ENCODE data around the gene CAMK2B. TPM values are rescaled to one million over a fixed set of nuclear protein-coding genes. Genes with fewer than 3 reads are reported as not detected.

CAMK2B gene
- total and polyA plus RNA-seq, 2 of the 13 experiments (the other 11 are each of a cell fraction or from before 2014, with no cell fraction given): 0.27 to 0.48 TPM

- POLR2A ChIA-PET: no interaction called here
- no peak for DNase-seq (ENCODE audit: low spot score)
- Histone ChIP-seq H3K4me3 (replicated peaks in 1 of 3; ENCODE audit: insufficient read depth in 1 of 3, low read depth in 2 of 3, low read length in 3 of 3) (no peak overlapping the region), H3K9me3 (ENCODE audit: low read length) (no peaks in the 10 kb centered on the region), H4K20me1 (ENCODE audit: insufficient read depth, low read length) (no peaks in the 10 kb centered on the region), H2AFZ (ENCODE audit: low read length) (no peak overlapping the region), H3K4me1 (ENCODE audit: insufficient read depth, low read length) (peaks cover 20% of the 10 kb centered on the region), H3K36me3 (replicated peaks in 1 of 2; ENCODE audit: control insufficient read depth in 1 of 2, insufficient read depth in 2 of 2, low read length in 2 of 2) (peaks cover 9 to 35% of the 10 kb centered on the region in 2 experiments), H3K4me2 (ENCODE audit: low read depth, low read length) (no peak overlapping the region), H3K27me3 (ENCODE audit: control insufficient read depth in 1 of 2, insufficient read depth in 2 of 2, low read length in 2 of 2) (peaks cover 1 to 3% of the 10 kb centered on the region in 2 experiments; a peak in 1 of 5 replicates), H3K9ac (ENCODE audit: insufficient read depth, low read depth, low read length) (no peak overlapping the region), H3K27ac (ENCODE audit: extremely low read length, insufficient read depth, low read length) (no peak overlapping the region), H3K79me2 (ENCODE audit: insufficient read depth, low read length) (no peaks in the 10 kb centered on the region)
- 88% methylated on average over 9 of the region's 9 CpGs for WGBS (ENCODE audit: low lambda C conversion rate)
- in situ Hi-C loops (cut with HindIII; ENCODE audit: extremely low pct_ligation_motif_present, low pct_unique_long_range_greater_than_20kb) (no loop called here), intact Hi-C loops (cut with micrococcal nuclease; ENCODE audit: unreplicated experiment) (no loop called here)
- BruUV-seq (replicated peaks): no TSS peak
- CTCF ChIA-PET (ENCODE audit: low intra/inter-chr PET ratio, low total read pairs): no interaction called here
- TF ChIP-seq MXD4 (CRISPR knock-in tag; IDR thresholded peaks at IDR 0.05): no peak
- TF ChIP-seq REPIN1 (CRISPR knock-in tag; IDR thresholded peaks at IDR 0.05; ENCODE audit: borderline replicate concordance, low read depth): 0 out of 2 replicates have a peak, but pooled peaks have one; percentile 14
- ATAC-seq: no peak
- no peak for FAIRE-seq
Measured at GRCh38 chr7:44213877-44214388, 111.5 kb downstream of the CAMK2B start.

DNA sequence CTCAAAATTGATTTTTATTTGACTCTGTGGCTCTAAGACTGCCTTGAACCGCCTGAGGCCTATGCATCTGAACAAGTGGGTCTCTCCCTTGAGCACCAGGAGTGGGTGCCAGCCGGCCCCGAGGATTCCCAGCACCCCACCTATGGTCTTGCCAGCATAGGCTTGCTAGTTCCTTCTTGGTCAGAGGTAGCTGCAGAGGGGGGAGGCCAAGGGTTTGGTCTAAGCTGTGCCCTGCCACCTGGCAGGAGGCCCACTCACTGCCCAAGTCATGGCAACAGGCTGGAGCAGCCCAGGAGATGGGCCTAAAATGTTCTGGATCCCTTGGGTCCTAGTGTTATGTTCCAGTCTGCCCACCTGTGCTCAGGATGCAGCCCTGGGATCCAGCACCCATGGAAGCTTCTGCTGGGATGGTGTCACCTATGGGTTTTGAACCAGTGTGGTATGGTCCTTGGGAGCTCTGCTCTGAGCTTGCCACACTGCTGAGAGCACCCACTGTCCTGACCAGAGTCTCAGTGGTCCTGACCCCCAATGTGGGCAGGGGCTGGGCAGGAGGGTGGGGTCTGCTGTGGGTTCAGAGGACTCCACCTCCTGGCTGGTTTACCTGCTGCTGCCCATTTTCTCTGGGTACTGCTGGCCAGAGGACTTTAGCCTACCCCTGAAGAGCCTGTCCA lies 112.1 kb downstream of the CAMK2B start:
- Histone ChIP-seq H3K36me3 (replicated peaks in 1 of 2; ENCODE audit: control insufficient read depth in 1 of 2, insufficient read depth in 2 of 2, low read length in 2 of 2) (peaks cover 15 to 41% of the 10 kb centered on the region in 2 experiments), H3K79me2 (ENCODE audit: insufficient read depth, low read length) (no peaks in the 10 kb centered on the region), H3K9me3 (ENCODE audit: low read length) (no peaks in the 10 kb centered on the region), H3K27ac (ENCODE audit: extremely low read length, insufficient read depth, low read length) (no peak overlapping the region), H3K27me3 (ENCODE audit: control insufficient read depth in 1 of 2, insufficient read depth in 2 of 2, low read length in 2 of 2) (peaks cover 1 to 3% of the 10 kb centered on the region in 2 experiments; a peak in 1 of 5 replicates), H2AFZ (ENCODE audit: low read length) (no peak overlapping the region), H3K4me2 (ENCODE audit: low read depth, low read length) (no peak overlapping the region), H3K9ac (ENCODE audit: insufficient read depth, low read depth, low read length) (no peak overlapping the region), H4K20me1 (ENCODE audit: insufficient read depth, low read length) (no peaks in the 10 kb centered on the region), H3K4me3 (replicated peaks in 1 of 3; ENCODE audit: insufficient read depth in 1 of 3, low read depth in 2 of 3, low read length in 3 of 3) (no peak overlapping the region), H3K4me1 (ENCODE audit: insufficient read depth, low read length) (peaks cover 14% of the 10 kb centered on the region)
- FAIRE-seq: no peak
- ATAC-seq: no peak
- intact Hi-C loops (cut with micrococcal nuclease; ENCODE audit: unreplicated experiment): no loop called here
- TF ChIP-seq, protein P1, sequence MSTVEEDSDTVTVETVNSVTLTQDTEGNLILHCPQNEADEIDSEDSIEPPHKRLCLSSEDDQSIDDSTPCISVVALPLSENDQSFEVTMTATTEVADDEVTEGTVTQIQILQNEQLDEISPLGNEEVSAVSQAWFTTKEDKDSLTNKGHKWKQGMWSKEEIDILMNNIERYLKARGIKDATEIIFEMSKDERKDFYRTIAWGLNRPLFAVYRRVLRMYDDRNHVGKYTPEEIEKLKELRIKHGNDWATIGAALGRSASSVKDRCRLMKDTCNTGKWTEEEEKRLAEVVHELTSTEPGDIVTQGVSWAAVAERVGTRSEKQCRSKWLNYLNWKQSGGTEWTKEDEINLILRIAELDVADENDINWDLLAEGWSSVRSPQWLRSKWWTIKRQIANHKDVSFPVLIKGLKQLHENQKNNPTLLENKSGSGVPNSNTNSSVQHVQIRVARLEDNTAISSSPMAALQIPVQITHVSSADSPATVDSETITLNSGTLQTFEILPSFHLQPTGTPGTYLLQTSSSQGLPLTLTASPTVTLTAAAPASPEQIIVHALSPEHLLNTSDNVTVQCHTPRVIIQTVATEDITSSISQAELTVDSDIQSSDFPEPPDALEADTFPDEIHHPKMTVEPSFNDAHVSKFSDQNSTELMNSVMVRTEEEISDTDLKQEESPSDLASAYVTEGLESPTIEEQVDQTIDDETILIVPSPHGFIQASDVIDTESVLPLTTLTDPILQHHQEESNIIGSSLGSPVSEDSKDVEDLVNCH (CRISPR knock-in tag; IDR thresholded peaks at IDR 0.05): no peak
- TF ChIP-seq ZNF547 (CRISPR knock-in tag; IDR thresholded peaks at IDR 0.05): no peak
- TF ChIP-seq REXO4 (CRISPR knock-in tag; IDR thresholded peaks at IDR 0.05; ENCODE audit: borderline replicate concordance): no peak
- ChIA-PET POLR2A (interaction anchor here (1.2 kb wide), 1 partner anchor 82 kb away, joined by 4 read pairs; no protein-coding TSS in a partner anchor), CTCF (ENCODE audit: low intra/inter-chr PET ratio, low total read pairs) (no interaction called here)
- WGBS (ENCODE audit: low lambda C conversion rate): 100% methylated on average over 3 of the region's 3 CpGs
- in situ Hi-C loops (cut with HindIII; ENCODE audit: extremely low pct_ligation_motif_present, low pct_unique_long_range_greater_than_20kb): no loop called here
- TSS peak; percentile 40 for BruUV-seq (replicated peaks)
- no peak for DNase-seq (ENCODE audit: low spot score)
